ENCODE results near the gene PAPPA2. TPM values are rescaled to one million over a fixed set of nuclear protein-coding genes. Genes with fewer than 3 reads are reported as not detected.
"Not testable (repeated sequence)": the region's sequence is repeated elsewhere in the genome, so short reads cannot be mapped to it uniquely, and the experiment has no call there.

PAPPA2 gene
- total and polyA plus RNA-seq, 8 donors, result under 0.01 to 10.3 (median 0.29) TPM; not detected in 1

- WGBS, 5 donors, result 20 to 33% (median 30%) methylated on average over 2 of the region's 2 CpGs
- TF ChIP-seq POLR2A (IDR thresholded peaks at IDR 0.05) (no peak), POLR2AphosphoS5 (IDR thresholded peaks at IDR 0.05) (no peak), CTCF (IDR thresholded peaks at IDR 0.05) (no peak)
Observed at GRCh38 chr1:176558561-176558960, 95.6 kb downstream of the PAPPA2 start.

GRCh38 chr1:176559474-176559873, 96.5 kb downstream of the PAPPA2 start:
- no peak overlapping the region for H3K27ac ChIP-seq
- peaks cover 0 to 7% (median 5%) of the 10 kb centered on the region in 4 donors for H3K4me1 ChIP-seq
- H3K9me3 ChIP-seq, result no peaks in the 10 kb centered on the region
- no peaks in the 10 kb centered on the region for H3K36me3 ChIP-seq
- H3K27me3 ChIP-seq, result peaks cover 0 to 41% (median 0%) of the 10 kb centered on the region in 3 donors
- TF ChIP-seq POLR2A (IDR thresholded peaks at IDR 0.05) (no peak), EP300 (IDR thresholded peaks at IDR 0.05) (no peak), CTCF (IDR thresholded peaks at IDR 0.05) (no peak)
- intact Hi-C loops (cut with DNase I; ENCODE audit: low total_unique reads), result loop anchor here (5.0 to 10.0 kb wide), 2 partner anchors 283 to 315 kb away; no protein-coding TSS in a partner anchor
- H3K4me3 ChIP-seq, result no peak overlapping the region
- no peak for DNase-seq
- 25 to 35% (median 28%) methylated on average over 4 of the region's 4 CpGs for WGBS, 5 donors

More at GRCh38 chr1:176558561-176558960, 95.6 kb downstream of the PAPPA2 start:
- intact Hi-C loops (cut with DNase I; ENCODE audit: low total_unique reads), result loop anchor here (5.0 to 10.0 kb wide), 2 partner anchors 284 to 316 kb away; no protein-coding TSS in a partner anchor
- no peak for DNase-seq
- Histone ChIP-seq H3K27me3 (peaks cover 0 to 49% (median 0%) of the 10 kb centered on the region in 3 donors), H3K9me3 (no peaks in the 10 kb centered on the region), H3K4me3 (no peak overlapping the region), H3K27ac (no peak overlapping the region), H3K36me3 (no peaks in the 10 kb centered on the region), H3K4me1 (peaks cover 0 to 7% (median 5%) of the 10 kb centered on the region in 4 donors)

GRCh38 chr1:176559878-176560277, 96.9 kb downstream of the PAPPA2 start:
- TF ChIP-seq POLR2A (IDR thresholded peaks at IDR 0.05) (no peak), EP300 (IDR thresholded peaks at IDR 0.05) (no peak), POLR2AphosphoS5 (IDR thresholded peaks at IDR 0.05) (no peak), CTCF (IDR thresholded peaks at IDR 0.05) (peak in 5 of 7 experiments; percentile 68 to 80 (median 76))
- H3K27ac ChIP-seq, result no peak overlapping the region
- no peaks in the 10 kb centered on the region for H3K36me3 ChIP-seq
- peak; percentile 40 to 90 for DNase-seq
- H3K9me3 ChIP-seq, result no peaks in the 10 kb centered on the region
- intact Hi-C loops (cut with DNase I; ENCODE audit: low total_unique reads), result loop anchor here (5.0 to 10.0 kb wide), 3 partner anchors 135 to 315 kb away; no protein-coding TSS in a partner anchor
- no peak overlapping the region for H3K4me3 ChIP-seq
- H3K27me3 ChIP-seq, result peaks cover 0 to 37% (median 0%) of the 10 kb centered on the region in 3 donors
- peaks cover 0 to 7% (median 5%) of the 10 kb centered on the region in 4 donors for H3K4me1 ChIP-seq
- 2 to 4% (median 2%) methylated on average over 5 of the region's 5 CpGs for WGBS, 5 donors

GRCh38 chr1:176560681-176561080, 97.7 kb downstream of the PAPPA2 start:
- TF ChIP-seq EP300 (IDR thresholded peaks at IDR 0.05), result no peak
- no peak for TF ChIP-seq CTCF (IDR thresholded peaks at IDR 0.05)
- no peak for TF ChIP-seq POLR2AphosphoS5 (IDR thresholded peaks at IDR 0.05)
- TF ChIP-seq POLR2A (IDR thresholded peaks at IDR 0.05), result no peak
- Histone ChIP-seq H3K27ac (no peak overlapping the region), H3K27me3 (peaks cover 0 to 31% (median 0%) of the 10 kb centered on the region in 3 donors), H3K4me3 (no peak overlapping the region), H3K4me1 (peaks cover 0 to 8% (median 5%) of the 10 kb centered on the region in 4 donors), H3K36me3 (no peaks in the 10 kb centered on the region), H3K9me3 (no peaks in the 10 kb centered on the region)
- intact Hi-C loops (cut with DNase I; ENCODE audit: low total_unique reads), result loop anchor here (10.0 kb wide), 1 partner anchor 134 kb away; no protein-coding TSS in a partner anchor
- no peak for DNase-seq
- 79 to 83% (median 82%) methylated on average over 4 of the region's 4 CpGs for WGBS, 5 donors

- Histone ChIP-seq H3K4me1 (peaks cover 0 to 19% (median 5%) of the 10 kb centered on the region in 4 donors), H3K27me3 (peaks cover 0 to 20% (median 0%) of the 10 kb centered on the region in 3 donors)
- not testable (repeated sequence) for DNase-seq, H3K27ac ChIP-seq, H3K4me3 ChIP-seq, H3K9me3 ChIP-seq, H3K36me3 ChIP-seq
- WGBS, 5 donors, result 88 to 94% (median 91%) methylated on average over 7 of the region's 7 CpGs
- intact Hi-C loops (cut with DNase I; ENCODE audit: low total_unique reads), result loop anchor here (10.0 kb wide), 1 partner anchor 133 kb away; no protein-coding TSS in a partner anchor
Observed at GRCh38 chr1:176561761-176562160, 98.8 kb downstream of the PAPPA2 start.

Data from stomach (tissue), 9 donors.